ENCODE results near the gene GRIK4. TPM values are rescaled to one million over a fixed set of nuclear protein-coding genes. Genes with fewer than 3 reads are reported as not detected.

Gene GRIK4
- total and polyA plus RNA-seq, 9 of the 15 experiments (the other 6 are each of a cell fraction or from before 2014, with no cell fraction given), result not detected

GRCh38 chr11:120784566-120785251, 273.2 kb downstream of the GRIK4 start (continued):
- TF ChIP-seq ZNF280A (IDR thresholded peaks at IDR 0.05; ENCODE audit: low read depth, partially characterized antibody) (no peak), HCFC1 (IDR thresholded peaks at IDR 0.05; ENCODE audit: low read depth, low read length) (no peak)

- Histone ChIP-seq H4K20me1 (replicated peaks; ENCODE audit: control insufficient read depth, insufficient read depth, low read length) (no peaks in the 10 kb centered on the region), H3K79me2 (ENCODE audit: control insufficient read depth, insufficient read depth, low read length) (no peaks in the 10 kb centered on the region), H3K27me3 (ENCODE audit: control insufficient read depth in 2 of 2, insufficient read depth in 2 of 2, low read length in 2 of 2) (peaks cover 7 to 48% of the 10 kb centered on the region in 2 experiments; a peak in 3 of 5 replicates), H3K27ac (ENCODE audit: extremely low read depth, low read depth, low read length) (no peak overlapping the region), H3K4me2 (ENCODE audit: insufficient read depth, low read length) (no peak overlapping the region), H3K36me3 (ENCODE audit: control insufficient read depth, insufficient read depth, low read length) (no peaks in the 10 kb centered on the region), H3K9me3 (replicated peaks; ENCODE audit: control insufficient read depth, insufficient read depth, low read depth, low read length) (no peaks in the 10 kb centered on the region), H2AFZ (ENCODE audit: low read depth, low read length) (no peak overlapping the region), H3K4me1 (replicated peaks in 1 of 2; ENCODE audit: control insufficient read depth in 2 of 2, insufficient read depth in 2 of 2, low read length in 2 of 2) (no peaks in the 10 kb centered on the region), H3K4me3 (no peak overlapping the region), H3K9me1 (ENCODE audit: control insufficient read depth, insufficient read depth, low read length) (no peaks in the 10 kb centered on the region), H3K9ac (ENCODE audit: insufficient read depth in 1 of 2, low read depth in 2 of 2, low read length in 2 of 2) (no peak overlapping the region)
- CTCF ChIA-PET (ENCODE audit: low intra/inter-chr PET ratio), result no interaction called here
- POLR2A ChIA-PET, result interaction anchor here (1.0 kb wide), 1 partner anchor 9 kb away, joined by 4 read pairs; no protein-coding TSS in a partner anchor
- TF ChIP-seq YY1 (IDR thresholded peaks at IDR 0.05; ENCODE audit: borderline replicate concordance in 1 of 3, control insufficient read depth in 1 of 3, extremely low read depth in 1 of 3, insufficient read depth in 3 of 3, insufficient read length in 1 of 3, insufficient replicate concordance in 2 of 3, low read depth in 1 of 3, low read length in 2 of 3), result no peak
- TF ChIP-seq NEUROD1 (IDR thresholded peaks at IDR 0.05; ENCODE audit: borderline replicate concordance, low read depth, low read length, partially characterized antibody), result no peak
- no peak for TF ChIP-seq BCLAF1 (IDR thresholded peaks at IDR 0.05; ENCODE audit: borderline replicate concordance in 1 of 2, control insufficient read depth in 1 of 2, low read depth in 2 of 2, low read length in 1 of 2)
- no peak for TF ChIP-seq CSDE1 (IDR thresholded peaks at IDR 0.05)
- TF ChIP-seq ARID1B (IDR thresholded peaks at IDR 0.05), result no peak
- TF ChIP-seq PTRF (tag; IDR thresholded peaks at IDR 0.05), result no peak
- no peak for TF ChIP-seq ELF1 (tag; IDR thresholded peaks at IDR 0.05)
- no peak for TF ChIP-seq HOXB6 (CRISPR knock-in tag; IDR thresholded peaks at IDR 0.05; ENCODE audit: borderline replicate concordance)
- no peak for TF ChIP-seq HSF4 (CRISPR knock-in tag; IDR thresholded peaks at IDR 0.05; ENCODE audit: borderline replicate concordance)
- no peak for TF ChIP-seq PRPF4 (IDR thresholded peaks at IDR 0.05; ENCODE audit: insufficient read depth, low read depth, low read length, poor library complexity, severe bottlenecking)
- no peak for TF ChIP-seq SIRT6 (IDR thresholded peaks at IDR 0.05; ENCODE audit: low read depth, low read length)
- no peak for TF ChIP-seq BACH1 (tag; IDR thresholded peaks at IDR 0.05)
- no peak for TF ChIP-seq ETV5 (CRISPR knock-in tag; IDR thresholded peaks at IDR 0.05; ENCODE audit: low read depth)
- ATAC-seq (no peak), FAIRE-seq (no peak), DNase-seq (ENCODE audit: extremely low read depth in 1 of 4, low spot score in 3 of 4) (no peak)
- 0% methylated on average over 9 of the region's 9 CpGs for WGBS (ENCODE audit: insufficient coverage, low coverage, missing lambda C conversion rate)
- intact Hi-C loops (cut with micrococcal nuclease), result no loop called here
- in situ Hi-C loops (cut with MboI), result no loop called here
- no TSS peak for BruUV-seq (replicated peaks)
These were observed 274.0 kb downstream of the GRIK4 start for GRCh38 chr11:120785576-120785975.

Measured in K562 (cell line).